ENCODE measurements around the gene KDM4E. TPM values are rescaled to one million over a fixed set of nuclear protein-coding genes. Genes with fewer than 3 reads are reported as not detected.

KDM4E gene
- total RNA-seq, 4 donors from 2014 or later = not detected

DNA sequence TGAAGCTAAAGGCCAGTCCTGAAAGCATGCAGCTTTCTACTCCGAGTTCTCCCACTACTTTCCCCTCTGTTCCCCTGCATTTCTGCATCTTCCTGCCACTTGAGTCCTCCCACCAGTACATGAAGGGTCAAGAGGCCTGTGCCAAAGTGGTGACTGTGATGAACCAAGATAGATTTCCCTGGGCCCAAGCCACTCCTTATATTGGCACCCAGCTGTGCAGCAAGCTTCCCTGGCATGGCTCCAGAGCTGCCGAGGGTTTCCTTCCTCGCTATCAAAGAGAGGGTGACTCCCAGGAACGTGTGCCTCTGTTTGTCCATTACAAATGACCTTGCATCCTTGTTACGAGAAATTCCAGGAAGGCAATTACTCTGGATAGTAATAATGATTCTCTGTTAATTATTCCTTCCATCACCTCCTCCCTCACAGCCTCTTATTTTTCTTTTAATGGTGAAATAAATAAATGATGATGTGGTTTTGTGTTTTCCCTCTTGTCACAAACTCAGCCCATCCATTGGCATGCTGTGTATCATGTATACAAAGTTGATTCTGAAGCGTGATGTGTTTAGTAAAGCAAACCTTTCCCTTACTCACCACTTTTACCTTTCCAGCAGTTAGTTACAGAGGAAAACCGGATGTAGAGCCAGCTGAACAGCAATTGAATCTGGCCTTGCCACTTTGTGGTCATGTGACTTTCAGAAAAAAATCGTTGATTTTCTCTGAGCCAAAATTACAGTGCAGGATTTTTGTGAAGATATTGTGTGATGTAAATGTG lies 49.9 kb downstream of the KDM4E start:
- DNase-seq (ENCODE audit: low spot score in 2 of 2) = no peak
- intact Hi-C loops (cut with DNase I; ENCODE audit: low total_unique reads) = loop anchor here (5.0 kb wide), 1 partner anchor 77 kb away; no protein-coding TSS in a partner anchor
- H3K4me3 ChIP-seq (ENCODE audit: low read depth, poor library complexity, severe bottlenecking) = no peak overlapping the region
- TF ChIP-seq CTCF (IDR thresholded peaks at IDR 0.05) = no peak
- TF ChIP-seq POLR2A (IDR thresholded peaks at IDR 0.05) = no peak
- WGBS, 2 donors = 27 to 29% methylated on average over 8 of the region's 8 CpGs

GRCh38 chr11:95076416-95076815 lies 51.4 kb downstream of the KDM4E start:
- TF ChIP-seq CTCF (IDR thresholded peaks at IDR 0.05) = no peak
- no peak for TF ChIP-seq POLR2A (IDR thresholded peaks at IDR 0.05)
- no peak overlapping the region for H3K4me3 ChIP-seq (ENCODE audit: low read depth, poor library complexity, severe bottlenecking)
- intact Hi-C loops (cut with DNase I; ENCODE audit: low total_unique reads) = loop anchor here (5.0 kb wide), 1 partner anchor 76 kb away; no protein-coding TSS in a partner anchor
- WGBS, 2 donors = 40 to 44% methylated on average over 1 of the region's 1 CpG
- DNase-seq (ENCODE audit: low spot score in 2 of 2) = no peak

- intact Hi-C loops (cut with DNase I; ENCODE audit: low total_unique reads) = loop anchor here (5.0 kb wide), 1 partner anchor 75 kb away; no protein-coding TSS in a partner anchor
- DNase-seq (ENCODE audit: low spot score in 2 of 2) = no peak
- TF ChIP-seq CTCF (IDR thresholded peaks at IDR 0.05) (no peak), POLR2A (IDR thresholded peaks at IDR 0.05) (no peak)
- H3K4me3 ChIP-seq (ENCODE audit: low read depth, poor library complexity, severe bottlenecking) = no peak overlapping the region
Measured at GRCh38 chr11:95076981-95077380, 51.9 kb downstream of the KDM4E start.

Other genes with a start within 250 kb of the KDM4E start
- gene CWC15, start 51.7 kb upstream of the KDM4E start, total RNA-seq = 10 to 100 TPM; 30.5 to 52.3 (median 34.9) TPM
- 1 to 10 TPM in 2 of 4 donors, under 1 TPM in 2; 0.94 to 1.1 (median 1.0) TPM for gene KDM4D, start 51.5 kb upstream of the KDM4E start, total RNA-seq
- not detected for gene KDM4F, start 24.2 kb downstream of the KDM4E start, total RNA-seq
- gene SRSF8, start 41.7 kb downstream of the KDM4E start, total RNA-seq = 10 to 100 TPM; 28.6 to 51.2 (median 41.3) TPM
- gene ENDOD1, start 64.6 kb downstream of the KDM4E start, total RNA-seq = 100 to 1,000 TPM in 1 of 4 donors, 10 to 100 TPM in 3; 57.6 to 113 (median 87.2) TPM
- 10 to 100 TPM; 12.4 to 37.3 (median 25.5) TPM for gene SESN3, start 205.9 kb downstream of the KDM4E start, total RNA-seq

All from lower leg skin (tissue), 4 donors.